IPS-20b (cell line): Measurements from ENCODE around the gene SLC36A4.
A peak's percentile ranks its signal among the peaks of the same experiment; 100 is the strongest.
"Not testable (repeated sequence)": the region's sequence is repeated elsewhere in the genome, so short reads cannot be mapped to it uniquely, and the experiment has no call there.

Experiments
- H3K27ac ChIP-seq: one replicate; pipeline ENCODE4 v1.5.1; 2013; ENCODE audit warnings: low read length
- H3K27me3 ChIP-seq: 2 replicates; pipeline ENCODE4 v1.6.1; 2013; ENCODE audit warnings: mild to moderate bottlenecking, low read length, inconsistent platforms; ENCODE audit not compliant: insufficient read depth
- H3K36me3 ChIP-seq: 2 replicates; pipeline ENCODE4 v1.6.1; 2013; ENCODE audit warnings: low read depth, mild to moderate bottlenecking, inconsistent platforms, low read length, moderate library complexity; ENCODE audit not compliant: insufficient read depth
- H3K4me1 ChIP-seq: 2 replicates; pipeline ENCODE4 v1.6.1; 2013; ENCODE audit warnings: mild to moderate bottlenecking, control low read depth, inconsistent platforms, low read length, moderate library complexity; ENCODE audit not compliant: insufficient read depth
- H3K4me3 ChIP-seq: 2 replicates; pipeline ENCODE4 v1.5.1; 2013; ENCODE audit warnings: mild to moderate bottlenecking, low read length, inconsistent platforms
- H3K9ac ChIP-seq: 2 replicates; pipeline ENCODE4 v1.6.1; 2013; ENCODE audit warnings: low read depth, mild to moderate bottlenecking, inconsistent platforms, low read length, moderate library complexity
- H3K9me3 ChIP-seq: 2 replicates; pipeline ENCODE4 v1.6.1; 2013; ENCODE audit warnings: mild to moderate bottlenecking, low read depth, low read length, inconsistent platforms; ENCODE audit not compliant: insufficient read depth

The SLC36A4 gene

GRCh38 chr11:93116641-93117441 is 81.0 kb downstream of the SLC36A4 start:
- H3K9ac ChIP-seq: peak overlapping the region; percentile 76; the same call in 1 of the 2 replicates
- H3K27ac ChIP-seq: peak overlapping the region; percentile 77
- peak overlapping the region; percentile 55 for H3K4me3 ChIP-seq
- no peaks in the 10 kb centered on the region for H3K27me3 ChIP-seq
- H3K9me3 ChIP-seq: no peaks in the 10 kb centered on the region
- no peaks in the 10 kb centered on the region for H3K36me3 ChIP-seq
- peaks cover 42% of the 10 kb centered on the region for H3K4me1 ChIP-seq

- Histone ChIP-seq H3K4me1 (peaks cover 42% of the 10 kb centered on the region), H3K27me3 (no peaks in the 10 kb centered on the region), H3K27ac (no peak overlapping the region), H3K9me3 (no peaks in the 10 kb centered on the region; the same call in 1 of the 2 replicates), H3K36me3 (no peaks in the 10 kb centered on the region), H3K9ac (no peak overlapping the region), H3K4me3 (no peak overlapping the region)
These were observed 83.5 kb downstream of the SLC36A4 start for GRCh38 chr11:93114304-93114703.

GRCh38 chr11:93113824-93114223 is 84.0 kb downstream of the SLC36A4 start:
- Histone ChIP-seq H3K27me3 (no peaks in the 10 kb centered on the region), H3K4me3 (no peak overlapping the region)

GRCh38 chr11:93111147-93111546 is 86.6 kb downstream of the SLC36A4 start:
- H3K9ac ChIP-seq, H3K36me3 ChIP-seq, H3K4me3 ChIP-seq, H3K27me3 ChIP-seq, H3K27ac ChIP-seq, H3K9me3 ChIP-seq: not testable (repeated sequence)
- peaks cover 19% of the 10 kb centered on the region; the same call in 1 of the 2 replicates for H3K4me1 ChIP-seq

More at GRCh38 chr11:93113824-93114223, 84.0 kb downstream of the SLC36A4 start:
- Histone ChIP-seq H3K9me3 (no peaks in the 10 kb centered on the region; the same call in 1 of the 2 replicates), H3K4me1 (peaks cover 42% of the 10 kb centered on the region), H3K36me3 (no peaks in the 10 kb centered on the region), H3K9ac (no peak overlapping the region), H3K27ac (no peak overlapping the region)

- Histone ChIP-seq H3K9ac (0 out of 2 replicates have a peak overlapping the region, but pooled peaks have one; percentile 2), H3K9me3 (peaks cover 9% of the 10 kb centered on the region), H3K27ac (no peak overlapping the region), H3K36me3 (no peaks in the 10 kb centered on the region), H3K27me3 (no peaks in the 10 kb centered on the region), H3K4me3 (no peak overlapping the region), H3K4me1 (0 out of 2 replicates have a peak, but pooled peaks cover 4% of the 10 kb centered on the region)
These were observed 97.6 kb downstream of the SLC36A4 start for GRCh38 chr11:93100211-93100610.

GRCh38 chr11:93099806-93100205 is 98.0 kb downstream of the SLC36A4 start:
- H3K4me3 ChIP-seq: no peak overlapping the region
- no peaks in the 10 kb centered on the region for H3K36me3 ChIP-seq
- no peaks in the 10 kb centered on the region for H3K27me3 ChIP-seq
- H3K27ac ChIP-seq: no peak overlapping the region
- H3K9me3 ChIP-seq: peaks cover 13% of the 10 kb centered on the region
- H3K4me1 ChIP-seq: 0 out of 2 replicates have a peak, but pooled peaks cover 4% of the 10 kb centered on the region
- H3K9ac ChIP-seq: 0 out of 2 replicates have a peak overlapping the region, but pooled peaks have one; percentile 2
